Esophagus mucosa (tissue), 1 donor: Measurements from ENCODE around the gene TEX14. TPM values are rescaled to one million over a fixed set of nuclear protein-coding genes. Genes with fewer than 3 reads are reported as not detected.

ENCODE experiments used
- ATAC-seq: fragments of 200-7000 bp; cut with Tn5 transposase; one replicate; pipeline ENCODE4 v1.9.1; 2020
- total RNA-seq: library from RNA; stranded (reverse); gene quantifications from one replicate; pipeline ENCODE4 v1.2.4, GENCODE V29; 2023
- donor health status: DM: yes; HTN: yes; CAD: no.

TEX14 gene
- total RNA-seq, 1 donor from 2014 or later: 0.24 TPM

DNA sequence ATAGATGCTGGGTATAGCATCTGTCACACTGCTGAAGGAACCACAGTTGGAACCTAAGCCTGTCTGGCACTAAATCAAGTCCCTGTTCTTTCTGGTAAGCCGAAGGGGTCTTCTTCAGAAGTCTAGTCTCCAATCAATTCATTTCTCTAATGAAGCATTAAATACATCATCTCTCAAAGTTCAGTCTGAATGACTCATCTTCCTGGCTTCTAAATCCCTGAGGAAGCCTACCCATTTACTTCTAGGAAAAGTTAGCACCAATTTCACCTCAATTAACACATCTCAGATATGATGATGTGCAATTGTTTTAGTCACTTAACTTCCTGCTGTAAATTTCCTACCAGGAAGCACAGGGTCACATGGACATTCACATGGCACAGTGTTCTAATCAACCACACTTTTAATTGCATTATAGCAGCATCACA, 49.9 kb downstream of the TEX14 start:
- ATAC-seq: no peak

GRCh38 chr17:58640202-58640601, 51.6 kb downstream of the TEX14 start:
- peak; percentile 48 for ATAC-seq

DNA sequence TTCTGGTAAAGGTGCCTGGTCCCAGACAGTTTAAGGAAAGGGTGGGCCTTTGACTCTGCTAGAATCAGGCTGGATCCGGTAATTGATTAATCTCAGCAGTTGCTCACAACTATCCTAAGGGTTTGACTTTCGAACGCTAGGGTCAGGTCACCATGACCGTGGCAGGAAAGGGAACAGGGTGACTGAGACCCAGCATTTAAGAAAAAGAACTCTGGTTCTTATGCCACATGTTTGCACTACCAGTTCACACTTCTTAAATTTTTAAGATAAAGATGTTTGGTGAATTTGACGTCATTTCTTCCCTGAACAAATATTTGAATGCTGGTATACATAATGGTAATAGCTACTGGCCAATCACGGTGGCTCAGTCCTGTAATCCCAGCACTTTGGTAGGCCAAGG, 52.2 kb downstream of the TEX14 start:
- ATAC-seq: no peak

DNA sequence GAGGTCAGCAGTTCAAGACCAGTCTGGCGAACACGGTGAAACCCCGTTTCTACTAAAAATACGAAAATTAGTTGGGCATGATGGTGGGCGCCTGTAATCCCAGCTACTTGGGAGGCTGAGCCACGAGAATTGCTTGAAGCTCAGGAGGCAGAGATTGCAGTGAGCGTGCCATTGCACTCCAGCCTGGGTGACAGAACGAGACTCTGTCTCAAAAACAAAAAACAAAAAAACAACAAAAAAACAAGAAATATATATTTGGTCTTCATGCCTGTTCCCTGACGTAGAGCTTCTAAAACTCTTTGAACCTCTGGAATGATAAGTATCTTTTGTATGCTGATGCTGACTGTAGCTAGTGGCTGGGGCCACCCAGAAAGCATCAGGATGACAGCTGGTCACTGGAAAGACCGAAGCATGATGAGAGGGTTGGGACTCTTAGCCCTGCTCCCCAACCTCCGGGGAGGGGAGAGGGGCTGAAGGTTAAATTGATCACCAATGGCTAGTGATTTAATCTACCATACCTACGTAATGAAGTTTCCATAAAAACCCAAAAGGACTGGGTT, 54.8 kb downstream of the TEX14 start:
- no peak for ATAC-seq

DNA sequence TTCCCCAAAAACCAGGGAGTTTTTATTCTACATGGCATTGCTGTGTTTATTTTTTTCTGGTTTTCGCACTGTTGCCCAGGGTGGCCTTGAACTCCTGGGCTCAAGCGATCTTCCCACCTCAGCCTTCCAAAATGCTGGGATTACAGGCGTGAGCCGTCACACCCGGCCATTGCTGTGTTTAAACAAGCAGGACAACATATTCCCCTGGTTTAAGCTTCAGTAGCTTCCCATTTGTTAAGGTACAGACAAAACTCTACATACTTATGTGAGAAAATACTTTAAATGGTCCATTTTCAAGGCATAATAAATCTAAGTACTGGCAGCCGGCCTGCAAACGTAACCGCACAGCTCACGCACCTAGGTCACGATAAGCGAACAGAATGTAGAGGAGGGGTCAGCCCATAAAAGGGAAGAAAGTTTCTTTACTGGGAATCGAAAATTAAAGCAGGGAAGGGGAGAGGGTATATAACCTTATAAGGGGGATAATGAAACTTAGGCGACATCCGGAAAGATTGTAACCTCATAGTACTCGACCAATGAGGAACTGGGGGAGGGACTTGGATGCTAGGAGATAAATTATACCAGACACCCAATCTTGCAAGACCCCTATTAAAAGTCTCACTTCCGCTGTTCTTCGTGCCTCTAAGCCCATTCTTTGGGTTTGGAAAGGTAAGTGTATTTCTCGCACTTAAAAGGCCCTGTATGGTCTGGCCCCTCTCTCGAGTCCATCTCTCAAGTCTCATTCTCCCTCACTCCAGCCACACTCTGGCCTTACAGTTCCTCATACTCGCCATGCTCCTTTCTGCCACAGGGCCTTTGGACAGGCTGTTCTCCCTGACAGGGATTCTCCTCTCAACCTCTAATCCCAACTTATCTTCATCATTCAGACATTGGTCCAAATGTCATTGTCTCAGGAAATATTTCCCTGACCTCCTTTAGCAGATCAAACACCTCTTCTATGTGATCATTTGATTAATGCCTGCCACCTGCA, 59.2 kb downstream of the TEX14 start:
- ATAC-seq: no peak

DNA sequence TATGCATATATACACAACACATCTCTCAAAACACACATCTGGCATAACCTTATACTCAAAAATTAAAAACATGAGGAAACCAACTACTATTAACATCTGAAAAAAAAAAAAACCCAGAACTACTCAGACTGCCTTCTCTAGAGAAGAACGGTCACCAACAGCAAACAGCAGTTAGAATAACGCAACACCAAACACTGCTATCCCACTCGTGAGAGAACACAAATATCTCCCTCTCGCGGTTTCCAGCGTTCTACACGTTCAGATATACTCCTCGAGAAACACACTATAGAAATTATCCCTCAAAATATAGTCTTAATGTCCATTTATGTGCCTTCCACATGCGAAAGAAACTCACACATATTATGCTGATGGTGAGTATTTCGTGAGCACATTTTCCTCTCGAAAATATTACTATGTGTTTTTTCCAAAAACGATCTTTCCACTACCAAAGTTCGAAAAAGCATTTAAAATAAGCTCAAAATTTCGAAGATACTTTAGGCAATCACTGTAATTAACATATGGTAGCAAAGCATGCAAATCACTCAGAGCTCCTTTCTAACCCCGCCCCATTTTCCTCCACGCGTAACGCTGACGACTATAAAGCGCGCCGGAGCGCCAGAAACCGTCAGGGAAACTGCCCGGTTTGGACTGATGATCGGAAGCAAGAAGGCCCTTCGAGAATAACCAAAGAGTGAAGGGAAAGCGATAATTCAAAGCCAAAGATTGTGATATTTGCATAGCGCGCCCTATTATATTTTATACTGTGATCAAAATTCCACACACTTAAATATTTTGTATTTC, 60.1 kb downstream of the TEX14 start:
- peak; percentile 97 for ATAC-seq

GRCh38 chr17:58630883-58631522, 60.8 kb downstream of the TEX14 start:
- no peak for ATAC-seq

DNA sequence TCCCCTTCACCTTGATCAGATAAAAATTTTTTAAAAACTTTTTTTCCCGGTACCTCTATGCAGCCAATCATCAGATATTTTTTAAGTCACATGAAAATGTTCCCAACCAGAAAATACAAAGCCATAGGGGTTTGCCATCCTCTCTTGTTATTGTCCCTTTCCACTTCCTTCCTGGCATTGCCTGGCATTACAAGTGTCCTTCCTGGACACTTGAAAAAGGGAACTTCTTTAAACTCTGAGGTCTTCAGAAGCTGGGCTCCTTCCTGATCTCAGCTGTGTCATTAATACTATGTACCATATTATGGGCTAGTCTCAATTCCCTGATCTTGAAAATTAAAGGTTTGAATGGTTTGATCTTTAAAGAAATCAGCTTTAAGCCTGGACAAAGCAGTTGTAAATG, 64.9 kb downstream of the TEX14 start:
- no peak for ATAC-seq

- ATAC-seq: no peak
Observed at GRCh38 chr17:58624751-58625150, 67.1 kb downstream of the TEX14 start.

DNA sequence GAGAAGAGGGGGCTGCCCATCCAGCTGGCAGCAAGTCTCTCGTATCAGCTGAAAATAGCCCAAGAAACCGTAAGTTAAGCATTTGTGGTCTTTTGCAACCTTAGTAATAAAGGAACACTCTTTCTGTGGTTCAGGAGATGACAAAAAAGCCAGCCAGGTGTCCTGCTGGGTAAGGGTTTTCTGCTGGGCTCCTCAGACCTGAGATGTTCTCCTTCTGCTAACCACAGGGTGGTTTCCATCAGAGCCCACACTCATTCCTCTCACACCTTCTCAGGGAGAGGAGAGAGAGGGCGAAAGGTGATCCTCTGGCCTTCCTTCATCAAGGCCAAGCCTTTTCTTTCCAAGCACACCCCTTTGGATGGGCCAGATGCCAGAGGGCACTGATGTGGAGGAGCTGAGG, 70.7 kb downstream of the TEX14 start:
- ATAC-seq: no peak

DNA sequence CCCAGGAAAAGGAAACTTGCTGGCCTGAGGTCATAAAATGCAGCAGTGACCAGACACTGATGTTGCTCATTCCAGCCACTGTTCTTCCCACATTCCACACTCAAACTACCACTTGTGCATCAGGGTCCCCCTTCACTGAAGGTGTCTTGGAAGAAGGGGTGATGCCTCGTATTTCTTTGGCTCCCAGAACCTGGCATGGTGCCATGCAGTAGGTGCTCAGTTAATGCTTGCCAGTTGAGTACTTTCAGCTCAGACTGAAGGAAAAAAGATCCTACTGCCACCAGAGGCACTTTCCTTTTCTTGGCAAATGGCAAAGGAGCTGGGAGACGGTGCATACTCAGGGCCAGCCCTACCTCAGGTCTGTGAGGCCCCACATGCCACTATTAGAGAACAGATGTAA, 73.5 kb downstream of the TEX14 start:
- ATAC-seq: no peak

- no peak for ATAC-seq
Observed at GRCh38 chr17:58617563-58617962, 74.3 kb downstream of the TEX14 start.

DNA sequence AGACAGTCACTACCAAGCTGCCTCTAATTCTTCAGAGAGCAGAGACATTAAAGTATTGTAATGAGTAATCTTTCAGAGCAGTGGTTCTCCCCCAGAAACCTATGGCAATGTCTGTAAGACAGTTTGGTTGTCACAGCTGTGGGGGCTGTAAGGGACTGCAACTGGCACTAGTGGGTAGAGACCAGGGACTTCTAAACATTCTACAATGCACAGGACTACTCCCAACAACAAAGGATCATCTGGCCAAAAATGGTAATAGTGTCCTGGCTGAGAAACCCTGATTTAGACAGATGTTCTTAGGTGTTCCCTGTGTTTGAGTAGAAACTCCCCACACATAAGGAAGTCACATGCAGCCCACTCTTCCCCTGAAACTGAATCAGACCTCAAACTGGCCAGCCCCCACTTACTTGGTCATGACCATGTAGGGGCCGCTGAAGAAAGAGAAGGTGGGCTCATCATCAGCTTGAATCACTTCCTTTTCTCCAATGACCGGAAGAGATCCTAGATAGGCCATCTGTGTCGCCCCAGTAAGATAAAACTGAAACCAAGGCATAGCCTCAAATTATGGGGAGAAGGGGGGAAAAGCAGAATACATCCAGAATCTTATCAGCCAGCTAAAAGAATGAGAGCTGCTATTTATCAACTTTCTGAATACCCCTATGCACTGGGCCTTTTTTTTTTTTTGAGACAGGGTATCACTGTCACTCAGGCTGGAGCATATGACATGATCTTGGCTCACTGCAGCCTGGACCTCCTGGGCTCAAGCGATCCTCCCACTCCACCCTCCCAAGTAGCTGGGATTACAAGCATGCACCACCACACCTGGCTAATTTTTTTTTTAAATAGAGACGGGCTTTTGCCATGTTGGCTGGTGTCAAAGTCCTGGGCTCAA, 75.8 kb downstream of the TEX14 start:
- ATAC-seq: no peak

GRCh38 chr17:58614859-58615459, 76.9 kb downstream of the TEX14 start:
- no peak for ATAC-seq

- no peak for ATAC-seq
Observed at GRCh38 chr17:58611331-58611730, 80.5 kb downstream of the TEX14 start.

DNA sequence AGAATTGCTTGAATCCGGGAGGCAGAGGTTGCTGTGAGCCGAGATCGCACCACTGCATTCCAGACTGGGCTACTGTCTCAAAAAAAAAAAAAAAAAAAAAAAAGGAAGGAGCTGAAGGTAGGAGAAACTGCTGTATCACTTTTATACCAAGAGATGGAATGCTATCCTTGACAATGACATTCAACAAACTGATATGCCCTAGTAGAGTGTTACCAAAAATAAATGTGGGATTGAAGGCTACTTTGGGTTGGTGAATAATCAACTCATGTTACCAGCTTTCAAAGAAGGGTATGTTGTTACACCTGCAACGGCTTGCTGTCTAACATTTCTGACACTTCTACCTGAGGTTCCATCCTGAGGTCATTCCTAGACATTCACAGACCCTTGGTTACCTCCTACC, 84.9 kb downstream of the TEX14 start:
- no peak for ATAC-seq

- ATAC-seq: no peak
Observed at GRCh38 chr17:58605986-58606385, 85.9 kb downstream of the TEX14 start.

DNA sequence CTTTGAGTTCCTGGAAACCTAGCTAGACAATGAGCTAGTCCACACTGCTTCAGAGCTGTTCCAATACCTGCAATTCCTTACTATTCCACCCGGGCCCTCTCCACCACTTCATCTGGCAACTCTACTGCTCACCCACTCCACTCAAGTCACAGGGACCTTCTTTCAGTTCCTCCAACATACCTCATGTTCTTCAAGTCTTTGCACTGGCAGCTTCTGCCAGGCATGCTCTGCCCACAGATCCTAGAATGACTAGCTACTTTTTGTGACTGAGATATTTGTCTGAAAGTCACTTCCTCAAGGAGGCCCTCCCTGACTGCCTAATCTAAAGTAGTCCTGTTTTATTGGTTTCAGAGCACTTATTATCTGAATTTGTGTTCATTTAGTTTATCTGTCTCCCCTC, 86.4 kb downstream of the TEX14 start:
- no peak for ATAC-seq

GRCh38 chr17:58601976-58602375, 89.9 kb downstream of the TEX14 start:
- no peak for ATAC-seq

DNA sequence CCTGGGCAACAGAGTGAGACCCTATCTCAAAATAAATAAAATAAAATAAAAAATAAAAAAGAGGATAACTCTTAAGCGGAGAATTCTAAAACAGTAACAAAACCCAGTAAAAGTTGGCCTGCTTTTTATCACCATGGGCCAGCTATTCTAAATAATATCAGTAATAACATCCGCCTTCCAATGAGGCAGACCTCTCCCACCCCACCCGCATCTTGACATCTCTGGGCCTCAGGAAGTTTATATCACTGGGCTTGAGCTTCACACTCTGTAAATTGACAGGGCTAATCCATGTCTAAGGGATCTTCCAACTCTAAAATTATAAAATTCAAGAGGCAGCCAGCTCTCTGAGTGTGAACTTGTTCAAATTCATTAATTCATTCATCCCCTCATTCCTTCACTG, 94.5 kb downstream of the TEX14 start:
- no peak for ATAC-seq

- ATAC-seq: no peak
Observed at GRCh38 chr17:58595194-58595792, 96.6 kb downstream of the TEX14 start.
